Stomach smooth muscle (tissue), 2 donors: ENCODE results near the gene METTL14.
A peak's percentile ranks its signal among the peaks of the same experiment; 100 is the strongest.

Experiments
- H3K27ac ChIP-seq: one replicate; pipeline ENCODE4 v1.7.0; 2013; ENCODE audit warnings: mild to moderate bottlenecking, low read length, inconsistent platforms
- H3K27me3 ChIP-seq, 2 donors: one replicate each; pipeline ENCODE4 v1.7.0; 2013; ENCODE audit warnings: low read length in 2 of 2; ENCODE audit not compliant: insufficient read depth in 2 of 2, control insufficient read depth in 1 of 2
- H3K36me3 ChIP-seq, 2 donors: one replicate each; pipeline ENCODE4 v1.7.0; 2013; ENCODE audit warnings: low read length in 2 of 2; ENCODE audit not compliant: control insufficient read depth in 2 of 2, insufficient read depth in 2 of 2
- H3K4me1 ChIP-seq: one replicate; pipeline ENCODE4 v1.7.0; 2013; ENCODE audit warnings: low read length; ENCODE audit not compliant: control insufficient read depth, insufficient read depth
- H3K4me3 ChIP-seq, 2 donors: one replicate each; pipeline ENCODE4 v1.7.0; 2013; ENCODE audit warnings: low read length in 2 of 2
- H3K9ac ChIP-seq, 2 donors: one replicate each; pipeline ENCODE4 v1.7.0; 2013; ENCODE audit warnings: low read length in 2 of 2, mild to moderate bottlenecking in 1 of 2
- H3K9me3 ChIP-seq, 2 donors: one replicate each; pipeline ENCODE4 v1.7.0; 2013; ENCODE audit warnings: low read length in 2 of 2; ENCODE audit not compliant: control insufficient read depth in 2 of 2
- donor health status: healthy.
- donor health status: Pancreatic carcinoma.

The METTL14 gene

DNA sequence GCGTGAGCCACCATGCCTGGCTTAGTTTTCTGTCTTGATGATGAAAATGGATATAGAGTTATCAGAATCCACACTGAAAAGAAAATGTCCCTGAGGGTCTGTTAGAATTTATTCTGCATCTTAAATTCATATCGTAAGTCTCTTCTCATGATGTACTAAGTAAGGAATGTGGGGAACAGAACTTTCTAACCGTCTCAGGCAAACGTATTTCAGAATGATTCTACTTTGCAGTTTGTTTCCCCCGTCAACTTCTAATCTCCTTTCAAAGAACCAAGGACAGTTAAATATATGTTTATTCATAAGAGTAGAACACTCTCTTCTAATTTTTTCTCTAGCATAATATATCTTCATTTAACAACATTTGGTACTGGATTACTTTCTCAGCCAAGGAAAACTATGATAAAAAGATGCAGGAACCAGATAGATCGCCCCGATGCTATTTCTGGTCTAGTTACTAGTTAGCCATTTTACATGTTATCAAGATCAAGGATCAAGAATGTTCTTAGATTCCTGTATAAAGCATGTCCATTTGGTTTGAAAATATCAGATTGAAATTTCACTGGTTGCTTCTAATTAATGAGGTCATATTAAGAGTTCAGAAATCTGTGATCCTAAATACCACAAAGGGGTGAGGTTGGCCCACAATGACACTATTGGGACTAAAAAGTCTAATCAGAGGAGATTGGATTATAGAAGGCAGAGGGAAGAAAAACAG lies 49.5 kb downstream of the METTL14 start:
- peaks cover 6 to 10% of the 10 kb centered on the region in 2 donors for H3K36me3 ChIP-seq

DNA sequence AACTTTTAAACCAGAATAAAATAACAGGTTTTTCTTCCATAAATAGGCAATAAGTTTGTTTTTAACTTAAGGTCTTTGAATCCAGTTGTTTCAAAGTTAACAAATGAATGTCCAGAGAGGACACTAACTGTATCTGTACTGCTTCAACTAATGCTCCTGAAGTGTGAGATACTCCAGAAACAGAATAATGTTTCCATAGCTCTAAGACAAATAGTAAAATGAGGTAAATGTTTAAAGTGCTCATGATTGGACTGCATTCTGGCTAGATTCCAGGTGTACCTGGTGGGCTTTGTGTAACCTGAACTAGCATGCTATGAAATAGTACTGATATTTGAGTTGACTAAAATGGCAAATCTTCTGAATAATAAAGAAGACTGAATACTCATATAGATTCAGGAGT lies 51.7 kb downstream of the METTL14 start:
- Histone ChIP-seq H3K27ac (peak overlapping the region; percentile 0), H3K4me3 (no peak overlapping the region), H3K4me1 (peaks cover 8% of the 10 kb centered on the region), H3K9ac (no peak overlapping the region), H3K27me3 (no peaks in the 10 kb centered on the region), H3K9me3 (no peaks in the 10 kb centered on the region), H3K36me3 (peaks cover 5 to 6% of the 10 kb centered on the region in 2 donors)

More for the DNA sequence above, 49.5 kb downstream of the METTL14 start:
- no peak overlapping the region for H3K27ac ChIP-seq
- no peaks in the 10 kb centered on the region for H3K27me3 ChIP-seq
- no peaks in the 10 kb centered on the region for H3K4me1 ChIP-seq
- H3K9me3 ChIP-seq: no peaks in the 10 kb centered on the region
- H3K4me3 ChIP-seq: no peak overlapping the region
- H3K9ac ChIP-seq: no peak overlapping the region

- peak overlapping the region; percentile 71 for H3K27ac ChIP-seq
- no peak overlapping the region for H3K4me3 ChIP-seq
- H3K36me3 ChIP-seq: peaks cover 2 to 7% of the 10 kb centered on the region in 2 donors
- no peak overlapping the region for H3K9ac ChIP-seq
- H3K4me1 ChIP-seq: peaks cover 12% of the 10 kb centered on the region
- no peaks in the 10 kb centered on the region for H3K9me3 ChIP-seq
- no peaks in the 10 kb centered on the region for H3K27me3 ChIP-seq
Observed at GRCh38 chr4:118738090-118738489, 52.9 kb downstream of the METTL14 start.

DNA sequence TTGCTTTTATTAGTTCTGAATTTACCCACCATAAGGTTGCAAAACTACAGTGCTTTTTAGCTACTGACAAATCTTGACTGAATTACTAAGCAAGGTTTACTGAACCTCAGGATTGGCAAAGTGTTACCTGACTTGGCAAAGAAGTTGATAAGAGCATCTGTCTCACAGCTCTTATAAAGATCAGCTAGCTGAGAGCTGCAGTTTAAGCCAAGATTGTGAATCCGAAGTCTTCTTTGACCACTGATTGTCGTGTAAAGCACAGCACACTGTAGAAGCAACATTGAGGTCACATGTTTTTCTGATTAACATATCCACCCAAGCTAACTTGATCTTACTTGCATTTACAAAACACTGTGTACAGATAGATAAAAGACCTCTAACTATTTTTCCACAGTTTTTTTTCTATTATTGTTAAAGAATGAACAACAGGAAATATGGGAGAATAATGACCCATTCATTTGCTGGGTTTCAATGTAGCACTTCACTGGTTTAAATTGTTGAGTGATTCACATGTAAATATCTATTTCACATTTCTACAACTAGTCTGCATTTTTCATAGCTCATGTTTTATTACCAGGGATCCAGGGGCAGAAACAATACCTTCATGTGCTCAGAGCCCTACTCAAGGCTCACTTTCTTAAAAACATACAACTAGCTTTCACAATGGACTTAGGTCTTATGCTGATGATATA lies 54.0 kb downstream of the METTL14 start:
- H3K27ac ChIP-seq: peak overlapping the region; percentile 71
- no peak overlapping the region for H3K4me3 ChIP-seq
- H3K27me3 ChIP-seq: no peaks in the 10 kb centered on the region
- no peaks in the 10 kb centered on the region for H3K9me3 ChIP-seq
- H3K4me1 ChIP-seq: peaks cover 12% of the 10 kb centered on the region
- peak overlapping the region in 1 of 2 donors; percentile 50 for H3K9ac ChIP-seq
- H3K36me3 ChIP-seq: peaks cover 8 to 12% of the 10 kb centered on the region in 2 donors

DNA sequence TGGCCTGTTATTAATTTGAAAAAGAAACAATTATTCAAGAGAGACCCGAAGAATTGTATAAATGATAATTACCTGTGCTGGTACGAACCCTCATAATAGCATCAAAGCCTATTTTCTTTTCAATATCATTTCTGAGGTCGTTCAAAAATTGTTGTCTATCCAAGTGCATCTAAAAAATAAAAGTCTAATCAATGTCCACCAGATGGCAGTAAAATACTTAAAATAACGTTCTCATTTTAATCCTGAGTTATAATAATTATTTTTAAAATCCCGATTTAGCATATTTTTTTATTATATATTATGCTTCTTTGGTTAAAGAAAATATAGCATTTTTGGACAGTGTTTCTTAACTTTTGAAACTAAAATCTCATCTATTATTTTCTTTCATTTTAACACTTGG lies 55.7 kb downstream of the METTL14 start:
- Histone ChIP-seq H3K4me1 (peaks cover 14% of the 10 kb centered on the region), H3K4me3 (peak overlapping the region in 1 of 2 donors; percentile 61), H3K27me3 (no peaks in the 10 kb centered on the region), H3K9me3 (no peaks in the 10 kb centered on the region), H3K36me3 (peaks cover 8 to 12% of the 10 kb centered on the region in 2 donors), H3K27ac (peak overlapping the region; percentile 71), H3K9ac (peak overlapping the region; percentile 22 to 54)

- Histone ChIP-seq H3K4me1 (peaks cover 14% of the 10 kb centered on the region), H3K9ac (peak overlapping the region; percentile 48 to 54), H3K27me3 (no peaks in the 10 kb centered on the region), H3K4me3 (peak overlapping the region; percentile 61), H3K27ac (peak overlapping the region; percentile 56), H3K36me3 (peaks cover 8 to 12% of the 10 kb centered on the region in 2 donors), H3K9me3 (no peaks in the 10 kb centered on the region)
Observed at GRCh38 chr4:118741301-118741855, 56.2 kb downstream of the METTL14 start.

- Histone ChIP-seq H3K4me1 (peaks cover 19% of the 10 kb centered on the region), H3K9ac (peak overlapping the region in 1 of 2 donors; percentile 54), H3K4me3 (no peak overlapping the region), H3K27ac (peak overlapping the region; percentile 47), H3K27me3 (no peaks in the 10 kb centered on the region), H3K9me3 (no peaks in the 10 kb centered on the region), H3K36me3 (peaks cover 8 to 12% of the 10 kb centered on the region in 2 donors)
Observed at GRCh38 chr4:118742050-118742449, 56.9 kb downstream of the METTL14 start.

- peaks cover 7 to 12% of the 10 kb centered on the region in 2 donors for H3K36me3 ChIP-seq
- peak overlapping the region in 1 of 2 donors; percentile 4 for H3K9ac ChIP-seq
- no peaks in the 10 kb centered on the region for H3K27me3 ChIP-seq
- no peaks in the 10 kb centered on the region for H3K9me3 ChIP-seq
- H3K27ac ChIP-seq: peak overlapping the region; percentile 83
- H3K4me3 ChIP-seq: no peak overlapping the region
- peaks cover 22% of the 10 kb centered on the region for H3K4me1 ChIP-seq
Observed at GRCh38 chr4:118743867-118744266, 58.7 kb downstream of the METTL14 start.

GRCh38 chr4:118745357-118745756 lies 60.2 kb downstream of the METTL14 start:
- H3K4me3 ChIP-seq: no peak overlapping the region
- peak overlapping the region; percentile 83 for H3K27ac ChIP-seq
- H3K4me1 ChIP-seq: peaks cover 23% of the 10 kb centered on the region
- H3K9me3 ChIP-seq: no peaks in the 10 kb centered on the region
- peak overlapping the region in 1 of 2 donors; percentile 4 for H3K9ac ChIP-seq
- H3K27me3 ChIP-seq: no peaks in the 10 kb centered on the region
- peaks cover 7 to 8% of the 10 kb centered on the region in 2 donors for H3K36me3 ChIP-seq

DNA sequence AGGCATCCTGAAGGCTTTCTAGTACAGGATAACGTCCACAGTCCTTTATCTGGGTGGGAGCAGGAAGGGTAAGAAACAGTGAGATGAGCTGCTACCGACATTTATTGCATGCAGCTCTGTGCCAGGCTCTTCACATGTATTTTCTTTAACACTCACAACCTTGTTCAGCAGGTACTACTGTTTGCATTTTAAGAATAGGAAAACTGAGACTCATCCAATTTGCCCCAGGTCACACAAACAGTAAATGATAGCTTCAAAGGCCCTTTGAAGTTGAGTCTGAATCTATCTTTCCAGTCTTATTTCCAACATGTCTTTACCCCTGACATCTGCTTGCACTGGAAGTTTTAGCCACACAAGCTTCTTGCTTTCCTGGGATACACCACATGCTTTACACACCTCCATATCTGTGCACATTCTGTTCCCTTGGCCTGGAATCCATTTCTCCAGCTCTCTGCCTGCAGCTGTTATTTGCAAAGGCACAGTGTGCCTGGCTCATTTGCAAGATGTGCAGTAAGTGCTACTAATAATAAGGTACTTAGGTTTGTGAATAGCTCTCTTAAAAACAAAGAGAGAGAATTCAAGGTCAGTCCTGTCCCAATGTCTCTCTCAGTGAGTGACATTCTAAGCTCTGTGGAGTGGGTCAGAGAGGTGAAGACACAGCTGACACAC lies 61.2 kb downstream of the METTL14 start:
- Histone ChIP-seq H3K4me3 (no peak overlapping the region), H3K9ac (no peak overlapping the region), H3K36me3 (peaks cover 8% of the 10 kb centered on the region in 2 donors), H3K9me3 (no peaks in the 10 kb centered on the region), H3K27ac (peak overlapping the region; percentile 71), H3K27me3 (no peaks in the 10 kb centered on the region), H3K4me1 (peaks cover 17% of the 10 kb centered on the region)
